Measurements from ENCODE around the gene MRPS11.
"Not testable (repeated sequence)": the region's sequence is repeated elsewhere in the genome, so short reads cannot be mapped to it uniquely, and the experiment has no call there.

MRPS11 gene

DNA sequence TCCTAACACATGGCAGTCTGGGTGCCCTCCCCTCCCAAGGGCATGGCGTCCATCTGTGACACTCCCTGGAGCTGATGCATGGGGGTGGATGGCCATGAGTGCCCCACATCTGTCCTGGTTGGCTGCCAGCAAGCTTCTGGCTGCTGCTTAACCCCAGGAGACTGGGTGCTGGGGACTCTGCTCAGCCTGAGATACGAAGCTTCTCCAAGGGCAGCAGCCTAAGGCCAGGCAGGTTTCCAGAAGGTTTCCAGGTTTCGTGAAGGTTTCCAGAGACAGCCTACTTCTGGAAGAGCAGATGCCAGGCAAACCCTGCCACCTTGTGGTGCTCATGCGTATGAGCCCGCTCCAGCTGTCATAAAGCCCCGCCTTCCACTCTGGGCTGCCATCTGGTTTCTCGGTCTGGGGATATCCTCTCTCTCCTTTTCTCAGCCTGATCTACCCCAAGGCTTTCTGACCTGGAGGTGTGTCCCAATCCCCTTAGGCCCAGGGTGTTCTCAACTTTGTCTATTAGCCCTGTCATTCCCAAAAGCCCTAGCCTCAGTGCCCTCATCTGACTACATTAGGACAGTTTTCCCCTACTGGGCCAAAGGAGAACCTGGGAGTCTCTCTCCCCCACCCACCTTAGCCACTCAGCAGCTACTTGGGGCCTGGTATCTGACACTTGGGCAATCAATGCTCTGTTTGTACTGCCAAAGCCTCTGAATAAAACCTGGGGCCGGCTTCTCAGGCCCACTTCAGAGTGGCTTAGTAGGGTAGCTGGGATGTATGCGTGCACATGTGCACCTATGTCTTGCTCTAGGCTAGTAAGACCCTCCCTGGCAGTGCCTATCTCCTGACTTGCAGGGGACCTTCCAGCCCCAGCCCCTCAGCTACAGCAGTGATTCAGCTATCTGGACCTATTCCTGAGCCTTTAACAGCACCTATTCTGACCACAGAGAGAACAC is 12.4 kb upstream of the MRPS11 start:
- no peak overlapping the region for H3K4me3 ChIP-seq (ENCODE audit: low read depth, low read length)

DNA sequence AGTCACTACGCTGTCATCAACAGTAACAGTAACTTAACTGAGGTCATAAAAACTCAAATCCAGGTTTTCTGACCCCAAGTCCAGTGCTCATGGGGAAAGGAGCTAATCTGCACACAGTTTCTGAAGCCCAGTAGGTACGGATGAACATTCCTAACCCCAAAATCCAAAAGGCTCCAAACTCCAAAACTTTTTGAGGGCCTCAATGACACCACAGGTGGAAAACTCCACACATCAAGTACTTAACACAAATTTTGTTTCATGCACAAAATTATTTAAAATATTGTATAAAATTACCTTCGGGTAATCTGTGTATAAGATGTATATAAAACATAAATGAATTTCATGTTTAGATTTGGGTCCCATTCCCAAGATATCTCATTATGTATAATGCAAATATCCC is 10.8 kb upstream of the MRPS11 start:
- no peak overlapping the region for H3K4me3 ChIP-seq (ENCODE audit: low read depth, low read length)

DNA sequence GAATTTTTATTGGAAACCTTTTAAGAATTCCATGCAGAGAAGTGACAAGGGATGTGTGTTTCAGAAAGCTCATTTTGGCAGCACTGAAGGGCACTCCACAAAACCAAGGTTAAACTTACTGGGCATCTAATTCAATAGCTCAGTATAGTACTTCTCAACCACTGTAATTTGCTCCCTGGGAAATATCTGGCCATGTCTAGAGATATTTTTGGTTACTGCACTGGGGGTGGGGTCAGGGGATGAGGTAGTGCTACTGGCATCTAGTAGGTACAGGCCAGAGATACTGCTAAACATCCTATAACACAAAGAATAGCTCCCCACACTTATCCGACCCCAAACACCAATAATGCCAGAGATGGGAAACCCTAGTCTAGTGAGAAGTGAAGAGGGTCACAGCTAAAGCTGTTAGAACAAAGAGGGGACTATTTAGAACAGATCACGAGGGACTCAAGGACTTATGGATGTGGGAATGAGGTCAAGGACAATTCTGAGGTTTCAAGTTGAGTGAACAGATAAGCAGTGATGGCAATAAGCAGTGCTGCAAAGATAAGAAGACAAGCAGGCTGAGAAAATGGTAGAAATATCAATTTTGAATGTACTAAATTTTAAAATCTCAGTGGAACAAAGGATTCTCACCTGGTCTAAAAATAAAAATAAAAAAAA is 3.5 kb upstream of the MRPS11 start:
- H3K4me3 ChIP-seq (ENCODE audit: low read depth, low read length), result no peak overlapping the region

DNA sequence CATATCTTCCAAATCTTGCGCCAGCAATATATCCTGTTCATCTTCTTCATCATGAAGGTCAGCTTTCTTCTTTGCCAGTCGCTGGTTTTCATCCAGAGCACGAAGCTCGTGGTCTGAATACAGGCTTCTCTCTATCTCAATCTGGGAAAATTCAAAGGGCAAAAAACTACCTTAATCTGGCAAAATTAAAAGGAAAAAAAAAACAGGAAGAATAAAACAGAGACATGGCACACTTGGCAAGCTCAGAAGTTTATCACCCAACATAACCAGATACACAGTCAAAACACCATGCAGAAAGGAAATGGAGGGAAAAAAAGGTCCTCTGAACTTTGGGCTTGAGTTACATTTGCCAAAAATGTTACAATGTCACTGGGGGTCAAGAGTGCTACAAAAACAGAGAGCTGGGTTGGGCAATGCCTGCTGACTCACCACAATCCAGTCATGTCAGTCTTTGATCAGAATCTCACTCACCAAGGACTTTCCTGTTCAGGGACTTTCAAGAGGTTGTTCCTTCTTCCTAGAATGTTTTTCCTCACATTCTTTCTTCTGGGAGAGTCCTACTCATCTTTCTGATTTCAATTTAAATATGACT is 1.8 kb upstream of the MRPS11 start:
- H3K4me3 ChIP-seq (ENCODE audit: low read depth, low read length), result no peak overlapping the region

DNA sequence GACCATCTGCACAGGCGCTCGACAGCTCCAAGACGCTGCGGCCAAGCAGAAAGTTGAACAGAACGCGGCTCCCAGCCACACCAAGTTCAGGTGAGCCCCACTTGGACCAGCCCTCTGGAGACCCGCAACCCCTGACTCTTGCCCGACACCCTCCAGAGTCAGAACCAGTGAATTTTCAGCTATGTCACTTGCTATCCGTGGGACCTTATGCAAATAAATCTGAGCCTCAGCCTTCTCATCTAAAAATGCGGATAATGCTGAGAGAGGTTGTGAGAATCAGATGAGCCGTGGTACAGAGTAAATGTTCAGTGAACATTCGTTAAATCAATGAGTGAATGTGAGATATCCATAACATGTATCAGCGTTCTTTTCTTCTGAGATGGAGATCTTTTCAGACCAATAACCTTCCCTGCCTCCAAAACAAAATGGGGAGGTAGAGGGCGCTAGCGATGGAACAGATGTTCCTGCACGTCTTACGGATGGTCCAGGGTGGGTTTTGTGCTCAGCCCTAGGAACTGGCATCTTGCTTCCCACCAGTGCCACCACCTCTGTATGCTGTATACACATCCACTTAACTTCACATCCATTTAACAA is 524 bp downstream of the MRPS11 start:
- peak overlapping the region; percentile 98 for H3K4me3 ChIP-seq (ENCODE audit: low read depth, low read length)

DNA sequence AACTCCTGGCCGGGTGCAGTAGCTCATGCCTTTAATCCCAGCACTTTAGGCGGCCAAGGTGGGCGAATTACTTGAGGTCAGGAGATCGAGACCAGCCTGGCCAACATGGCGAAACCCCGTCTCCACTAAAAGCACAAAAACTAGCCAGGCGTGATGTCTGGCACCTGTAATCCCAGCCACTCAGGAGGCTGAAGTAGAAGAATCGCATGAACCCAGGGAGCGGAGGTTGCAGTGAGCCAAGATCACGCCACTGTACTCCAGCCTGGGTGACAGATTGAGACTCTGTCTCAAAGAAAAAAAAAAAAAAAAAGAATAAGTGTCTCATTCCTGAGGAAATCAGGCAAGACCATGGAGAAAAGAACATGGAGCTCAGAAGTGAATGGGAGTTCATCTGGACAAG is 1.2 kb downstream of the MRPS11 start:
- H3K4me3 ChIP-seq (ENCODE audit: low read depth, low read length), result not testable (repeated sequence)

DNA sequence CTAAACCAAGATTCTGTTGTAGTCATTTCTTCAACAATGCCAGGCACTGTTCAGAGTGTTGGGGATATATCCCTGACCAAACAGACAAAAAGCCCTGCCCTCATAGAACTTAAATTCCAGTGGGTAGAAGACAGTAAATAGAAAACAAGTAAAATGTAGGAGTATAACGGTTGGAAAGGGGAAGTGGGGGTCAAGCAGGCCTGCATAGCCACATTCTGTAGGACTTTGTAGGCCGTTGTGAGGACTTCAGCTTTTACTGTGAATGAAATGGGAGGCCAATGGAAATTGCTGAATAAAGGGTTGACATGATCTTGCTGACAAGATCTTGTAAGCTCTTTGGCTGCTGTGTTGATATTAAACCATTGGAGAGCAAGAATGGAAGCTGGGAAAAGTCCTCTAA is 1.8 kb downstream of the MRPS11 start:
- no peak overlapping the region for H3K4me3 ChIP-seq (ENCODE audit: low read depth, low read length)

DNA sequence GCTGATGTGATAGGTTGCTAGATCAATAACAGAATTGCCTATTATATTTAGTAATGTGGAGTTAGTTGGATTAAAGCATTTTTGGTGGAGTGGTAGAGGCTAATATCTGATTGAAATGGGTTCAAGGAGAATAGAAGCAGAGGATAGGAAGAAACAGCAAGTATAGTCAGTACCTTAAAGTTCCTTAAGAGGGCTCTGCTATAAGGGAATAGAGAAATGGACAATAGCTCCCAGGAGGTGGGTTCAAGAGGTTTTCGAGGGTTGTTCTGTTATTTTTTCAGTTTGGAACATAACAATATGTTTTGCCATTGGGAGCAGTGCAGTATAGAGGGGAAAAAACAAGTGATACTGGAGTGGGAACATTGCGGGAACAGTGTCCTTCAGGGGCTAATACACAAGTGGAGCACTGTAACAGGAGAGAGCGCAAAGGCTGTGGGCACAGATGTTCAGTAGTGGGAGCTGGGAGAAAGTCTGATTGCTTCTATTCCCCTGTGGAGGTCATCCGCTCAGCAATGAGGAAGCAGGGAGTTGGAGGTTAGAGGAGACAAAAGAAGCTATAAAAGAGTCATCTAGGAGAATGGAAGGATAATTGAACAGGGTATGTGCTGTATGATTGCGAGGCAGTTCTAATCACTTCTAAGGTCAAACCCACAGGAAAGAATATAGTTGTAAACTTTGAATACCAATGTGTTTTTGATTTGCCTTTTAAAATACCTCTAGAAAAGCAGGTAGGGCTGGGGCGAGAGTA is 3.3 kb downstream of the MRPS11 start:
- H3K4me3 ChIP-seq (ENCODE audit: low read depth, low read length), result no peak overlapping the region

DNA sequence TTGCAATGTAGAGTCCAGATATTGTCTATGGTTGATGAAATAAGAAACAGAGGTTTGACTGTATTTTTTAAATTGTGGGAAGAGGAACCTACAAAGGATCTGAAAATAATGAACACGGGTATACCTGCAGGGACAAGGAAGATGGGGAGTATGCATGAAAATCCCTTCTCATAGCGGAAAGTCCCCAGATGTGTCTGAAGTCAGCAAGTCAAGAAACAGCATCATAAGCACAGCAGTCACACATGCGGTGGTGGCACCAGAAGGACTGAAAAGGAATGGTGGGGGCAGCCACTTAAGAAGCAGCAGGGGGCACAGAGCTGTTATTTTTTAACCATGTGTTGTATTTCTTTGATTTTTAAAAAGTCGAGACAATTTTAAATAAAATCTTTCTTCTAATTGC is 4.7 kb downstream of the MRPS11 start:
- no peak overlapping the region for H3K4me3 ChIP-seq (ENCODE audit: low read depth, low read length)

DNA sequence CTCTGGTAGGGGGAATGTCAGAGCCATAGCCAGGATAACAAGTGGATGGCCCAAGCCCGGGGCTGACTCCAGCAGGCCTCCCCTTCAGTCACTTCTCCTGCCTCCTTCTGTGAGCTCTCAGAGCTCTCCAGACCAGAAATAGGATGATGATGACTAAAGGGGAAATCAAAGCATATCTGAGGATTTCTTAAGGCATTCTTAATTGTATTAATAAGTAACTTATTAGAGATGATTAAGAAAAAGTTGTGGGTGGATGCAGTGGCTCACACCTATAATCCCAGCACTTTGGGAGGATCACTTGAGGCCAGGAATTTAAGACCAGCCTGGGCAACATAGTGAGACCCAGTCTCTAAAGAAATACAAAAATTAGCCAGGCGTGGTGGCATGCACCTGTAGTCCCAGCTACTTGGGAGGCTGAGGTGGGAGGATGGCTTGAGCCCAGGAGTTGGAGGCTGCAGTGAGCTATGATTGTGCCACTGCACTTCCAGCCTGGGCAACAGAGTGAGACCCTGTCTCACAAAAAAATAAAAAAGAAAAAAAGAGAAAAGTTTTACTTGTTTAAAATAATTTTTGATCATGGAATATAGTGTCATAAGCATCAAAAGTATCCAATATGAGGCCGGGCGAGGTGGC is 6.3 kb downstream of the MRPS11 start:
- H3K4me3 ChIP-seq (ENCODE audit: low read depth, low read length), result not testable (repeated sequence)

DNA sequence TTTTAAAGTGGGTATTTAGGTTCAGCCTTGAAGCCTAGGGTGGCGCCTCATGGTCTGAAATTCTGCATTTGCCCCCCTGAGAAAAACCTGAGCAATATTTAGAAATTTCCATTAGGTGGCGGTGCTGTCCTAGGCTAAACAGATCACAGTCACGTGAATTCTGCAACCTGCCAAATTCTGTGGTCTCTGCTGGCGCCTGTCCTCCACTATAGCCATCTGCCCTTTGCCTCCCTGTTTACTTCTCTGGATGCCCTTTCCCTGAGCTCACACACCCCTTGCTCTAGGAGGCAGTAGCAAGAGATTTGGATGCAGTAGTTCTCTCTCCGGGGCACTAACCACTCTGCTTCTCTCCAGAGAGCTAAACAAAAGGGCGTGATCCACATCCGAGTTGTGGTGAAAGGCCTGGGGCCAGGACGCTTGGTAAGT is 9.1 kb downstream of the MRPS11 start:
- no peak overlapping the region for H3K4me3 ChIP-seq (ENCODE audit: low read depth, low read length)

DNA sequence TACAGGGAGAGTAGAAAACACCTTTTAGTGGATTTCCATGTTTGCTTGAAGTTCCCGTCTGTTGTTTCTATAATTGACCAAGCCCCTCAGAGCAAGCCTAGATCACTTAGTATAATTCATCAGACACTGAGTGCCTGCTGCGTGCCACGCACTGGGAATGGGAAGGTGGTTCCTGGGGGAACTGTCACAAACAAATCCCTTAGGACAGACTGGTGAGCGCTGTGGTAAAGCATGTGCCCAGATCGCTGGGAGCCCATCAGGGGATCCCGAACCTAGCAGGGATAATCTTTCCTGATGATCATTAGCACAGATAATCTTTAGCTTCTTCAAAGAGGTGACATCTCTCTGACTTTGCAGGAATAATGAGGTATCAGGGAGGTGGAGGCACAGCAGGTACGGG is 9.6 kb downstream of the MRPS11 start:
- H3K4me3 ChIP-seq (ENCODE audit: low read depth, low read length), result no peak overlapping the region

DNA sequence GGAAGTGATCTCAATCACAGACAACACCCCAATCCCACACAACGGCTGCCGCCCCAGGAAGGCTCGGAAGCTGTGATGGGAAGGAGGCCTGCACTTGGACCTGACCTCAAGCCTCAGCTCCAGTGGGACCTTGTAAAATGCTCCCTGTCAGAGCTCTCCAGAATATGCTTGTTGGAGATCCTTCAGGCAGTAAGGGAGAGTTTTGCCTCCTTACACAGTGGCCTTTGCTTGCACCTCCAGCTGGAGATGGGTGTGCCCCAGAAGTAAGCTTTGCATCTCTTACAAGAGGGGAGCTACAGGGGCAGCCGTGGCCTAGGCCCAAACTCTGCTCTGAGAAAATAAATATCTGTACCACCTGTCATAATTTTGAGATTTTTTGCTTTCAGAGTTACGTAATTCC is 10.4 kb downstream of the MRPS11 start:
- no peak overlapping the region for H3K4me3 ChIP-seq (ENCODE audit: low read depth, low read length)

DNA sequence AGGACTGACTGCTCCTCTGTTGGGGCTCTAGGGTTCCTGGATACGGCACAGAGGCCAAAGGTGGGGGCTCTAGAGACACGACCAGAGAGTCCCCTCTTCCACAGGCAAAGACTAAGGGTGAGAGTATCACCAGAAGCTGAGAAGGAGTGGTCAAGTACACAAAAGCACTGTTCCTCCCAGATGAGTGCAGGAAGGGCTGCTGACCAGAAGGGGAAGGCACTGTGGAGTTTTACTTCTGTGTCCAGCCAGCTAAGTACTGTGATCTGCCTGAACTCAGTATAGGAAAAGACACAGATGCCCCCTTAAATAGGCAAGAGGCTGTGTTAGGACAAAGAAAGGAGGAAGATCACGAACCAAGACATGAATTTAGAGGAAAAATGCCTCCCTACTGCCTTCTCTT is 11.7 kb downstream of the MRPS11 start:
- H3K4me3 ChIP-seq (ENCODE audit: low read depth, low read length), result no peak overlapping the region

DNA sequence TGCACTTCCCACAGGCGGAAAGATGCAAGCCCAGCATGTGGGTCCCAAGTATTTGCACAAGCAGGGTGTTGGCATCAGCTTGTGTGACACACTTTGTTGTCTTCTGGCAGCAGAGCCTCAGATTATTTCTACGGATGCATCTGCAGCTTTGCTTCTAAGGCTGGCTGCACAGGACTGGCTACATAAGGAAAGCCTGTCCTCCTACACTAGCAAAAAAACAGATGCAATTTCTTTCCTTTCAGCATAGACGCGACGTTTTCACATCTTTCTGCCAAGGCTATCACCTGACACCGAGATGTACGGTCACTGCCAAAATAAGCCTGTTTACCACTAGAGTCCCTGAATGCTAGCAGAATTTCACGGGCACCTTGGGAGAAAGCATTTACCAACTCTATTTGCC is 13.5 kb downstream of the MRPS11 start:
- no peak overlapping the region for H3K4me3 ChIP-seq (ENCODE audit: low read depth, low read length)

DNA sequence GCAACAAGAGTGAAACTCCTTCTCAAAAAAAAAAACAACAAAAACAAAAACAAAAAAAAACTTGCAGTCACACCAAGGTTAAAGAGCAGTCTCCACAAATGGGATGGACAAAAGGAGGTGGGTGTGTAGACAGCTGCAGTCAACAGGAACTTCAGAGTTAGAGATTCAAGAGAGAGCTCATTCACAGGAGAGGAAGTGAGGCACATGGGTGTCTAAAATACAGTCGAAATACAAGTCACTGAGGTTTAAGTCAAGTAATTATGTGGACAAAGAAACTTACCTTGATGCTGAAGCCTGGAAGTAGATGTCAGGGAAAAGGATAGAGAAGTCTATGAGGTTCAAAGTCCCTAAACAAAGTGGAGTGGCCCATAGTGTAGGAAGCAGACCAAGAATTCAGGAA is 14.8 kb downstream of the MRPS11 start:
- H3K4me3 ChIP-seq (ENCODE audit: low read depth, low read length), result no peak overlapping the region

DNA sequence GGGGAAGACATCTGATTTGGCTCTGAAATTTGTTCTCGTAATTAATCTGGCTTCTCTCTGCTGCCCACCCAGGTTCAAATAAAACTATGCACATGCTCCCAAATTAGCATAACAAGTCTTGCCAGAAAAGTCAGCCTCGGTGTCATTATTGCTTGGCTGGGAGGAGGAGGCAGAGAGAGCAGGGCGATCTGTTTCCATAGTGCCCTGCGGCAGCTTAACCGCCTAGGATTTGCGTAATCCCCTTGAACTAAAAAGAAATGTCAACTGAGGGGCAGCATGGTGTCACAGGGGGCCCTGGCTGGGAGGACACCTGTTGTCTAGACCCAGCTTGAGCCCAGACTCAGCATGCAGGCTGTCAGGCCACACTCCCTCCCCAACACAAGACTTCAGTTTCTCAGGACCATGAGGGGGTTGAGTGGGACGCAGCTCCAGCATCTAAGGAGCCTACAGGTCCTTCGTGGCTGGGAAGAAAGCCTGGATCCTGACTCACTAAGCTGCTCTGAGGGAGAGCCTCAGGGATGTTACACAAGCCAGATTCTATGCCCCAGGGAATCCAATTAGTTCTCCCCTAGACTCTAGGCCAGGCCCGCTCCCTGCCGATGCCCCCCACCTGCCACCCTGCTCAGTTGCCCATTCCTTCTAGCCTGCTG is 17.3 kb downstream of the MRPS11 start:
- no peak overlapping the region for H3K4me3 ChIP-seq (ENCODE audit: low read depth, low read length)

DNA sequence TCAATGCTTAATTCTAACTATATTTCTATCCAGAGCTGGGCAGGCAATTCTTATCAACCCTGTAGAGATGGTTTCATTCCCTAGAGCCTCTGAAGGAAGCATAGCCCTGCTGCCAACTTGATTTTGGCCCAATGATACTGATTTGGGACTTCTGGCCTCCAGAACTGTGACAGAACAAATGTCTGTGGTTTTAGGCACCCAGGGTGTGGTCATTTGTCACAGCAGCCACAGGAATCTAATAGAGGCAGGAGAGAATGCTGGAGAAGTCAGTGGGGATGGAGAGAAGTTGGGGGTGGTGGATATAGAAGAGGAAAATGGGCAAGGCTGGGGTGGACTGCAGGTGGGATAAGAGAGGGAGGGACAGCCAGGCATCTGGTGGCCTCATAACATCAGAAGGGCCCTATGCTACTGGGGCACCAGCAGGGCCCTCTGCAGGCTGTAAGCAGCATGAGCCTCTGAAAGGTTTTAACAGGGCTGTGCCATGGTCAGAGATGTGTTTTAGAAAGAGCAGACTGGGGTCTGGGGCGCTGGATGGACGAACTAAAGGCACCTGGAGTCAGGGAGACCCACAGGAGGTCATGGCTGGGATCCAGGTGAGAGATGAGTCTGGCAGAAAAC is 19.8 kb downstream of the MRPS11 start:
- no peak overlapping the region for H3K4me3 ChIP-seq (ENCODE audit: low read depth, low read length)

DNA sequence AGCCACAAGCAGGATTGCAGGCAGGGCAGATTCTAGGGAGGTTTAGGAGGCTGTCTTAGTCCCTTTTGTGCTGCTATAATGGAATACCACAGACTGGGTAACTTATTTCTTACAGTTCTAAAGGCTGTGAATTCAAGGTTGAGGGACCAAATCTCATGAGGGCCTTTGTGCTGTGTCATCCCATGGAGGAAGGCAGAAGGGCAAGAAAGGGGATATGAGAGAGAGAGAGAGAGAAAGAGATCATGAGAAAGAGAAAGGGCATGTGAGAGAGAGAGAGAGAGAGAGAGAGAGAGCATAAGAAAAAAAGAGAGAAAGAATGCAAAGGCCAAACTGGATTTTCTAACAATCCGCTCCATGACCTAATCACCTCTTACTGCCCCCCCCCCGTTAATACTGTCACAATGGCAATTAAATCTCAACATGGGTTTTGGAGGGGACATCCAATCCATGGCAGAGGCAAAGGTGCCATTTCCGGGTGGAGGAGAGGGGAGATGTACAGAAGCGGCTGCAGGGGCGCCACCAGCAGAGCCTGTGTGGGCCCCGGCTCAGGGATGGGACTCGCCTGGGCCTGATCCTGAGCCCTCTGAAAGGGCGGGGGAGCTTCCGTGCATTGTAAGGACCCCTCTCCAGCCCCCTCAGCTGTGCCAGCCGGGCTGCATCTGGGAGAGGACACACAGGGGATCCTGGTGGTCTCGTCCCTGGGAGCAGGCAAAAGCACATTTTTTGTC is 20.5 kb downstream of the MRPS11 start:
- no peak overlapping the region for H3K4me3 ChIP-seq (ENCODE audit: low read depth, low read length)
